HepG2 (cell line): Measurements from ENCODE around the gene IFNL2.

ENCODE experiments used
- EP300 ChIP-seq, 3 experiments: sonication (generic) in 1 of 3; formaldehyde crosslinking in 1 of 3; IDR thresholded peaks; 2 replicates each; pipeline versions ENCODE4 v1.5.1 to v1.6.1; 2011 to 2020; ENCODE audit warnings: low read depth in 2 of 3, low read length in 2 of 3, borderline replicate concordance in 1 of 3, improper control_type of control experiment in 1 of 3, mild to moderate bottlenecking in 1 of 3, missing genetic modification reagents in 1 of 3, moderate library complexity in 1 of 3
- FOSL2 ChIP-seq: sonication (generic); formaldehyde crosslinking; IDR thresholded peaks from 2 replicates; pipeline ENCODE4 v1.4.0; 2020; ENCODE audit warnings: missing genetic modification reagents
- HMGXB3 ChIP-seq: sonication (generic); formaldehyde crosslinking; IDR thresholded peaks from 2 replicates; pipeline ENCODE4 v1.4.0; 2020; ENCODE audit warnings: missing genetic modification reagents, borderline replicate concordance
- POLR2AphosphoS5 ChIP-seq: IDR thresholded peaks from 2 replicates; pipeline ENCODE4 v1.6.1; 2012; ENCODE audit warnings: low read depth, low read length
- PRDM10 ChIP-seq: sonication (generic); formaldehyde crosslinking; IDR thresholded peaks from 2 replicates; pipeline ENCODE4 v1.4.0; 2020; ENCODE audit warnings: low read depth, missing genetic modification reagents
- ZNF235 ChIP-seq: sonication (generic); formaldehyde crosslinking; IDR thresholded peaks from 2 replicates; pipeline ENCODE4 v1.8.1; 2023; ENCODE audit warnings: mild to moderate bottlenecking, missing genetic modification reagents, borderline replicate concordance
- ZNF274 ChIP-seq: sonication (generic); formaldehyde crosslinking; IDR thresholded peaks from 2 replicates; pipeline ENCODE4 v1.5.1; 2020; ENCODE audit warnings: mild to moderate bottlenecking, missing genetic modification reagents

- TF ChIP-seq POLR2AphosphoS5 (no peak), FOSL2 (no peak), ZNF235 (CRISPR knock-in tag) (no peak), HMGXB3 (no peak), PRDM10 (no peak), EP300 (IDR thresholded peaks at IDR 0.05; ENCODE audit: low read depth in 2 of 2, low read length in 2 of 2) (no peak), EP300 (CRISPR knock-in tag; IDR thresholded peaks at IDR 0.05; ENCODE audit: borderline replicate concordance) (no peak), ZNF274 (no peak)
Observed at GRCh38 chr19:39304185-39304513, 36.0 kb downstream of the IFNL2 start.
